Spleen (tissue), 7 donors: ENCODE measurements around the gene RPS6KA2.
"Not testable (repeated sequence)": the region's sequence is repeated elsewhere in the genome, so short reads cannot be mapped to it uniquely, and the experiment has no call there.

ENCODE experiments used
- CTCF ChIP-seq, 11 experiments: fragments of 200-600 bp in 7 of 11; fragments of 450-650 bp in 4 of 11; sonication (generic) in 4 of 11; IDR thresholded peaks in 8 of 11; conservative IDR thresholded peaks in 3 of 11; 1 replicate in 7 of 11; 2 replicates in 4 of 11; pipeline versions ENCODE4 v1.4.0 to v1.8.0; 2016 to 2021; ENCODE audit warnings: antibody characterized with exemption in 11 of 11, inconsistent platforms in 4 of 11, mild to moderate bottlenecking in 1 of 11
- POLR2A ChIP-seq, 3 donors: fragments of 450-650 bp; IDR thresholded peaks; one replicate each; pipeline ENCODE4 v1.5.1; 2017; ENCODE audit warnings: antibody characterized with exemption in 3 of 3, mild to moderate bottlenecking in 1 of 3
- POLR2AphosphoS5 ChIP-seq, 3 donors: sonication (generic); formaldehyde crosslinking; IDR thresholded peaks; one replicate each; pipeline ENCODE4 v1.5.1; 2017; ENCODE audit warnings: antibody characterized with exemption in 3 of 3
- donor health status: DM: no; HTN: no; CAD: no; lungs with moderate emphysema.
- donor health status: DM: no; HTN: no; CAD: no.
- donor health status: DM: no; HTN: no; CAD: no.

- TF ChIP-seq POLR2A (IDR thresholded peaks at IDR 0.05); POLR2AphosphoS5 (IDR thresholded peaks at IDR 0.05); CTCF (IDR thresholded peaks at IDR 0.05 in 8 of 11, conservative IDR thresholded peaks at IDR 0.05 in 3 of 11): not testable (repeated sequence)
These were observed 98.0 kb downstream of the RPS6KA2 start for GRCh38 chr6:166529058-166529457.
